H1 (cell line): ENCODE measurements around the gene LILRB3. TPM values are rescaled to one million over a fixed set of nuclear protein-coding genes. Genes with fewer than 3 reads are reported as not detected.
"Not testable (repeated sequence)": the region's sequence is repeated elsewhere in the genome, so short reads cannot be mapped to it uniquely, and the experiment has no call there.

Source experiments
- CTCF ChIA-PET: fragments of 300-600 bp; sonication (Branson Sonifier 250); formaldehyde crosslinking; loops from one replicate; lab custom pipeline; 2021; ENCODE audit not compliant: partially characterized antibody; lab: Charles Lee
- POLR2A ChIA-PET: fragments of 300-600 bp; sonication (Branson Sonifier 250); formaldehyde crosslinking; loops from one replicate; lab custom pipeline; 2021; ENCODE audit warnings: inconsistent platforms; ENCODE audit not compliant: partially characterized antibody; lab: Charles Lee
- DNase-seq, 2 experiments: peaks; one replicate each; pipeline versions ENCODE4 v3.0.0 to v3.0.0-alpha.2; 2010 to 2022; ENCODE audit warnings: low spot score in 2 of 2, low read depth in 1 of 2, mixed read lengths in 1 of 2
- FAIRE-seq: peaks from 2 replicates; lab custom pipeline; 2011; peaks lifted over from hg19 to GRCh38; lab: Jason Lieb, UNC
- H2AFZ ChIP-seq: 2 replicates; pipeline ENCODE4 v1.8.1; 2012; ENCODE audit warnings: low read length, inconsistent platforms
- H2AK5ac ChIP-seq: 2 replicates; pipeline ENCODE4 v1.6.1; 2013; ENCODE audit warnings: low read depth, low read length
- H2BK120ac ChIP-seq: replicated peaks from 2 replicates; pipeline ENCODE3; 2013; ENCODE audit warnings: low read depth, low read length, inconsistent platforms
- H2BK12ac ChIP-seq: 2 replicates; pipeline ENCODE4 v1.6.1; 2013; ENCODE audit warnings: low read depth, low read length
- H2BK15ac ChIP-seq: 2 replicates; pipeline ENCODE4 v1.6.1; 2013; ENCODE audit warnings: low read length
- H2BK20ac ChIP-seq: 2 replicates; pipeline ENCODE4 v1.6.1; 2013; ENCODE audit warnings: low read length
- H2BK5ac ChIP-seq: 2 replicates; pipeline ENCODE4 v1.6.1; 2013; ENCODE audit warnings: low read depth, low read length
- H3K14ac ChIP-seq: 2 replicates; pipeline ENCODE4 v1.6.1; 2013; ENCODE audit warnings: inconsistent platforms; ENCODE audit not compliant: insufficient read length
- H3K18ac ChIP-seq: 2 replicates; pipeline ENCODE4 v1.6.1; 2013; ENCODE audit warnings: low read length; ENCODE audit errors: extremely low read depth
- H3K23ac ChIP-seq: 2 replicates; pipeline ENCODE4 v1.6.1; 2013; ENCODE audit warnings: inconsistent platforms; ENCODE audit not compliant: insufficient read length
- H3K23me2 ChIP-seq: 2 replicates; pipeline ENCODE4 v1.6.1; 2013; ENCODE audit warnings: low read depth, low read length
- H3K27ac ChIP-seq: 2 replicates; pipeline ENCODE4 v1.6.1; 2011; ENCODE audit warnings: low read depth, low read length, inconsistent platforms
- H3K27me3 ChIP-seq, 4 experiments: replicated peaks in 1 of 4; 1 replicate in 1 of 4; 2 replicates in 3 of 4; pipeline versions ENCODE4 v1.6.1 to v1.8.1; 2011 to 2013; ENCODE audit warnings: low read length in 3 of 4, mild to moderate bottlenecking in 3 of 4, inconsistent platforms in 2 of 4, mixed read lengths in 2 of 4, moderate library complexity in 1 of 4; ENCODE audit not compliant: control insufficient read depth in 3 of 4, insufficient read depth in 3 of 4; ENCODE audit errors: extremely low read depth in 1 of 4
- H3K36me3 ChIP-seq, 4 experiments: 2 replicates each; pipeline versions ENCODE4 v1.6.1 to v1.8.1; 2011 to 2013; ENCODE audit warnings: mild to moderate bottlenecking in 4 of 4, low read length in 3 of 4, moderate library complexity in 2 of 4, control low read depth in 1 of 4, inconsistent platforms in 1 of 4; ENCODE audit not compliant: insufficient read depth in 4 of 4, control insufficient read depth in 2 of 4
- H3K4ac ChIP-seq: replicated peaks from 2 replicates; pipeline ENCODE3; 2013; ENCODE audit warnings: low read length, low read depth, mixed read lengths, inconsistent platforms; ENCODE audit not compliant: insufficient read length
- H3K4me1 ChIP-seq, 4 experiments: replicated peaks in 1 of 4; 1 replicate in 1 of 4; 2 replicates in 3 of 4; pipeline versions ENCODE4 v1.6.1 to v1.8.1; 2011 to 2013; ENCODE audit warnings: low read length in 3 of 4, inconsistent platforms in 2 of 4, mixed read lengths in 1 of 4; ENCODE audit not compliant: insufficient read depth in 4 of 4, control insufficient read depth in 3 of 4
- H3K4me2 ChIP-seq, 2 experiments: 2 replicates each; pipeline versions ENCODE4 v1.6.1 to v1.8.1; 2011 to 2013; ENCODE audit warnings: low read depth in 2 of 2, low read length in 2 of 2, control low read depth in 1 of 2, inconsistent platforms in 1 of 2, mild to moderate bottlenecking in 1 of 2; ENCODE audit not compliant: insufficient read depth in 1 of 2
- H3K4me3 ChIP-seq, 4 experiments: fragments of 200-600, 300-600 bp in 1 of 4; sonication (generic), shearing (Covaris generic), sonication (Bioruptor Twin) in 1 of 4; 2 replicates each; pipeline versions ENCODE4 v1.5.1 to v1.8.1; 2011 to 2016; ENCODE audit warnings: low read length in 4 of 4, low read depth in 3 of 4, control low read depth in 2 of 4, inconsistent platforms in 2 of 4, mild to moderate bottlenecking in 2 of 4, mixed read lengths in 1 of 4, moderate library complexity in 1 of 4; ENCODE audit not compliant: insufficient read depth in 2 of 4; ENCODE audit errors: extremely low read depth in 1 of 4
- H3K56ac ChIP-seq: replicated peaks from 2 replicates; pipeline ENCODE3; 2013; ENCODE audit warnings: low read depth, mild to moderate bottlenecking, mixed read lengths, low read length, inconsistent platforms; ENCODE audit not compliant: insufficient read length
- H3K79me1 ChIP-seq: 2 replicates; pipeline ENCODE4 v1.6.1; 2013; ENCODE audit warnings: low read depth, low read length, control low read depth
- H3K79me2 ChIP-seq, 2 experiments: 2 replicates each; pipeline versions ENCODE4 v1.6.1 to v1.8.1; 2012 to 2013; ENCODE audit warnings: low read length in 2 of 2, mild to moderate bottlenecking in 2 of 2, inconsistent platforms in 1 of 2; ENCODE audit not compliant: insufficient read depth in 2 of 2, control insufficient read depth in 1 of 2
- H3K9ac ChIP-seq, 4 experiments: replicated peaks in 1 of 4; 1 replicate in 1 of 4; 2 replicates in 3 of 4; pipeline versions ENCODE4 v1.6.1 to v1.8.1; 2011 to 2013; ENCODE audit warnings: low read depth in 3 of 4, low read length in 3 of 4, control low read depth in 2 of 4, mild to moderate bottlenecking in 2 of 4, moderate library complexity in 2 of 4, inconsistent platforms in 1 of 4; ENCODE audit errors: extremely low read depth in 1 of 4
- H3K9me3 ChIP-seq, 2 experiments: 2 replicates each; pipeline versions ENCODE4 v1.6.1 to v1.8.1; 2012 to 2013; ENCODE audit warnings: mild to moderate bottlenecking in 2 of 2, moderate library complexity in 2 of 2, control low read depth in 1 of 2, inconsistent platforms in 1 of 2, low read depth in 1 of 2, low read length in 1 of 2, mixed read lengths in 1 of 2; ENCODE audit not compliant: insufficient read depth in 2 of 2
- H4K20me1 ChIP-seq, 2 experiments: replicated peaks in 1 of 2; 2 replicates each; pipeline versions ENCODE3 to v1.8.1; 2011 to 2013; ENCODE audit warnings: inconsistent platforms in 2 of 2, low read length in 2 of 2, mild to moderate bottlenecking in 1 of 2; ENCODE audit not compliant: insufficient read depth in 2 of 2, control insufficient read depth in 1 of 2
- H4K5ac ChIP-seq: 2 replicates; pipeline ENCODE4 v1.6.1; 2013; ENCODE audit warnings: low read length, low read depth, mixed read lengths, inconsistent platforms; ENCODE audit not compliant: insufficient read length
- H4K8ac ChIP-seq: 2 replicates; pipeline ENCODE4 v1.8.0; 2013; ENCODE audit warnings: mild to moderate bottlenecking, moderate library complexity, low read length, inconsistent platforms; ENCODE audit not compliant: insufficient read depth; ENCODE audit errors: extremely low read depth
- H4K91ac ChIP-seq: replicated peaks from 2 replicates; pipeline ENCODE3; 2013; ENCODE audit warnings: low read length, mixed read lengths, inconsistent platforms; ENCODE audit not compliant: insufficient read length
- CREB1 ChIP-seq: IDR thresholded peaks from 2 replicates; pipeline ENCODE4 v1.6.1; 2012; ENCODE audit warnings: inconsistent platforms
- EP300 ChIP-seq, 2 experiments: IDR thresholded peaks; 1 replicate in 1 of 2; 2 replicates in 1 of 2; pipeline ENCODE4 v1.6.1; 2011 to 2012; ENCODE audit warnings: low read depth in 2 of 2, low read length in 2 of 2, mild to moderate bottlenecking in 2 of 2, borderline replicate concordance in 1 of 2, inconsistent platforms in 1 of 2, moderate library complexity in 1 of 2
- PHF8 ChIP-seq: fragments of 200-600 bp; sonication (generic); conservative IDR thresholded peaks from 2 replicates; pipeline ENCODE4 v1.7.1; 2012; ENCODE audit warnings: low read depth, mild to moderate bottlenecking, inconsistent platforms, low read length, moderate library complexity
- SAP30 ChIP-seq: fragments of 300-600 bp; sonication (generic); IDR thresholded peaks from 2 replicates; pipeline ENCODE4 v1.7.1; 2012; ENCODE audit warnings: low read length, moderate library complexity, mild to moderate bottlenecking, inconsistent platforms; ENCODE audit not compliant: insufficient read depth, insufficient replicate concordance
- WGBS, 2 experiments: shearing (Covaris generic) in 1 of 2; methylation state at CpG; one replicate each; pipeline versions ENCODE4 v1.1.6 to v1.1.7; 2013 to 2015; ENCODE audit warnings: low lambda C conversion rate in 2 of 2, mixed read lengths in 2 of 2, inconsistent platforms in 1 of 2, low coverage in 1 of 2, missing lambda C conversion rate in 1 of 2; ENCODE audit not compliant: insufficient replicate concordance in 2 of 2, insufficient coverage in 1 of 2, insufficient read length in 1 of 2; ENCODE audit errors: extremely low coverage in 1 of 2, missing lambda C conversion rate in 1 of 2; 5-methylcytosine and 5-hydroxymethylcytosine counted together
- polyA plus RNA-seq, 7 experiments: library from polyadenylated mRNA; depleted of rRNA in 3 of 7; stranded (reverse) in 5 of 7; unstranded in 2 of 7; fragments of >200 nt in 5 of 7; fragments of 200-250 nt in 2 of 7; gene quantifications; 1 replicate in 5 of 7; 2 replicates in 1 of 7; 4 replicates in 1 of 7; pipeline versions ENCODE4 v1.2.1 to v1.2.3, GENCODE V29; 2011 to 2013; ENCODE audit warnings: missing spikeins in 2 of 7, mixed read lengths in 2 of 7
- total RNA-seq: library from RNA; stranded (reverse); fragmentation: NEBNext Ultra II Directional; extraction: Animal tissue kit (Norgen Biotek cat#: 25700); gene quantifications from 2 replicates; pipeline ENCODE4 v1.2.1, GENCODE V29; 2021

The LILRB3 gene
- total and polyA plus RNA-seq, 2 of the 8 experiments (the other 6 are each of a cell fraction or from before 2014, with no cell fraction given) = not detected

- no peak for TF ChIP-seq EP300 (IDR thresholded peaks at IDR 0.05; ENCODE audit: borderline replicate concordance in 1 of 2, low read depth in 2 of 2, low read length in 2 of 2)
- TF ChIP-seq SAP30 = no peak
- no peak for TF ChIP-seq PHF8
- TF ChIP-seq CREB1 = no peak
These were observed 4.5 kb downstream of the LILRB3 start (continued) for GRCh38 chr19:54218259-54218658.

GRCh38 chr19:54217517-54218247 is 5.1 kb downstream of the LILRB3 start:
- H3K27me3 ChIP-seq, FAIRE-seq, H4K8ac ChIP-seq, H3K79me2 ChIP-seq, H3K56ac ChIP-seq, H3K4me2 ChIP-seq, H2AK5ac ChIP-seq, H3K79me1 ChIP-seq, H4K91ac ChIP-seq, H3K4ac ChIP-seq, H2BK120ac ChIP-seq, H2AFZ ChIP-seq, H3K27ac ChIP-seq, H3K4me3 ChIP-seq, DNase-seq, CTCF ChIA-PET, H3K23ac ChIP-seq, H3K14ac ChIP-seq, H4K5ac ChIP-seq, H3K23me2 ChIP-seq, H2BK12ac ChIP-seq, H3K36me3 ChIP-seq, H2BK5ac ChIP-seq, H4K20me1 ChIP-seq, H3K9me3 ChIP-seq, H2BK15ac ChIP-seq, H3K18ac ChIP-seq, H2BK20ac ChIP-seq, H3K9ac ChIP-seq, H3K4me1 ChIP-seq: not testable (repeated sequence)
- POLR2A ChIA-PET = interaction anchor here (2.9 to 23.4 kb wide), 2 partner anchors 11 to 28 kb away, joined by 34 to 909 read pairs; partner anchors contain the start of genes MBOAT7, RPS9 and TSEN34
- 84% methylated on average over 9 of the region's 20 CpGs; no CpG with 5 or more reads in 1 of the 2 experiments for WGBS, 2 experiments
